GM23338 (cell line): ENCODE results near the gene NOX1. TPM values are rescaled to one million over a fixed set of nuclear protein-coding genes. Genes with fewer than 3 reads are reported as not detected.
"Not testable (repeated sequence)": the region's sequence is repeated elsewhere in the genome, so short reads cannot be mapped to it uniquely, and the experiment has no call there.

Experiments used
- ATAC-seq: fragments of 200-7000 bp; cut with Tn5 transposase; 3 replicates; pipeline ENCODE4 v1.9.1; 2020
- DNase-seq: peaks from one replicate; pipeline ENCODE4 v3.0.0-alpha.2; 2015; ENCODE audit warnings: low spot score
- H2AFZ ChIP-seq: fragments of 200-600 bp; sonication (generic); 2 replicates; pipeline ENCODE4 v1.8.0; 2016; ENCODE audit warnings: antibody characterized with exemption, mild to moderate bottlenecking, moderate library complexity
- H3F3A ChIP-seq: fragments of 200-600 bp; sonication (generic); replicated peaks from 2 replicates; pipeline ENCODE4 v1.8.0; 2017; ENCODE audit warnings: antibody characterized with exemption, mixed run types, low read depth
- H3K27ac ChIP-seq: fragments of 200-600 bp; sonication (generic); 2 replicates; pipeline ENCODE4 v1.6.1; 2016; ENCODE audit warnings: low read depth
- H3K27me3 ChIP-seq: fragments of 200-600 bp; sonication (generic); 2 replicates; pipeline ENCODE4 v1.8.0; 2016; ENCODE audit warnings: mild to moderate bottlenecking, mixed run types, moderate library complexity; ENCODE audit not compliant: insufficient read depth
- H3K36me3 ChIP-seq: fragments of 200-600 bp; sonication (generic); 2 replicates; pipeline ENCODE4 v1.8.0; 2016; ENCODE audit warnings: mild to moderate bottlenecking; ENCODE audit not compliant: insufficient read depth
- H3K4me1 ChIP-seq: fragments of 200-600 bp; sonication (generic); 2 replicates; pipeline ENCODE4 v1.8.0; 2016; ENCODE audit warnings: mild to moderate bottlenecking, moderate library complexity; ENCODE audit not compliant: insufficient read depth
- H3K4me2 ChIP-seq: fragments of 200-600 bp; sonication (generic); 2 replicates; pipeline ENCODE4 v1.7.1; 2017; ENCODE audit warnings: mixed run types
- H3K4me3 ChIP-seq: fragments of 200-600 bp; sonication (generic); 2 replicates; pipeline ENCODE4 v1.6.1; 2016; ENCODE audit warnings: mixed run types
- H3K79me2 ChIP-seq: fragments of 200-600 bp; sonication (generic); replicated peaks from 2 replicates; pipeline ENCODE4 v1.8.0; 2017; ENCODE audit warnings: mild to moderate bottlenecking; ENCODE audit not compliant: insufficient read depth
- H3K9me2 ChIP-seq: fragments of 200-600 bp; sonication (generic); 2 replicates; pipeline ENCODE4 v1.8.0; 2017; ENCODE audit not compliant: insufficient read depth
- H4K20me1 ChIP-seq: fragments of 200-600 bp; sonication (generic); replicated peaks from 2 replicates; pipeline ENCODE4 v1.8.0; 2017; ENCODE audit warnings: mild to moderate bottlenecking; ENCODE audit not compliant: insufficient read depth
- H3K27ac Mint-ChIP-seq: 2 replicates; pipeline ENCODE4 v1.8.0; 2020; ENCODE audit warnings: inconsistent platforms, mild to moderate bottlenecking, moderate library complexity, mixed read lengths
- H3K27me3 Mint-ChIP-seq: 3 replicates; pipeline ENCODE4 v1.8.0; 2022; ENCODE audit warnings: low read depth, mild to moderate bottlenecking, moderate library complexity, mixed read lengths, inconsistent platforms; ENCODE audit not compliant: insufficient read depth, poor library complexity
- H3K36me3 Mint-ChIP-seq: 3 replicates; pipeline ENCODE4 v1.8.0; 2021; ENCODE audit warnings: low read depth, mild to moderate bottlenecking, inconsistent platforms, moderate library complexity, mixed read lengths
- H3K4me1 Mint-ChIP-seq: 3 replicates; pipeline ENCODE4 v1.8.0; 2020; ENCODE audit warnings: mild to moderate bottlenecking, inconsistent platforms, mixed read lengths
- H3K4me3 Mint-ChIP-seq: 3 replicates; pipeline ENCODE4 v1.8.0; 2021; ENCODE audit warnings: moderate library complexity, mild to moderate bottlenecking, inconsistent platforms, mixed read lengths
- H3K9me3 Mint-ChIP-seq: 3 replicates; pipeline ENCODE4 v1.8.0; 2020; ENCODE audit warnings: moderate library complexity, mild to moderate bottlenecking, inconsistent platforms, mixed read lengths
- polyA plus RNA-seq: library from polyadenylated mRNA; unstranded; fragments of >200 nt; fragmentation: Nextera tagmentation; extraction: Ambion mirVana; gene quantifications from 2 replicates; pipeline ENCODE4 v1.2.1, GENCODE V29; 2016
- small RNA-seq: library from RNA; depleted of rRNA; stranded (forward); fragments of <200 nt; gene quantifications from one replicate; pipeline ENCODE3, GENCODE V24; 2014; ENCODE audit warnings: low replicate concordance
- total RNA-seq: library from RNA; depleted of rRNA; stranded (reverse); fragments of >200 nt; shearing (Covaris generic); gene quantifications from 2 replicates; pipeline ENCODE4 v1.2.3, GENCODE V29; 2014; rRNA removed

The NOX1 gene
- total and polyA plus RNA-seq, 2 experiments from 2014 or later, result 0.31 TPM; not detected in 1

- H3K4me3 ChIP-seq, H3K27me3 ChIP-seq, H3K36me3 Mint-ChIP-seq, H4K20me1 ChIP-seq, H3K9me2 ChIP-seq, H3K27me3 Mint-ChIP-seq, H2AFZ ChIP-seq, H3K4me2 ChIP-seq, H3F3A ChIP-seq, H3K9me3 Mint-ChIP-seq, DNase-seq, ATAC-seq, H3K27ac Mint-ChIP-seq, H3K27ac ChIP-seq, H3K79me2 ChIP-seq, H3K4me3 Mint-ChIP-seq, H3K36me3 ChIP-seq, H3K4me1 ChIP-seq: not testable (repeated sequence)
- H3K4me1 Mint-ChIP-seq, result peaks cover 12% of the 10 kb centered on the region; the same call in 2 of the 3 replicates
These were observed 77.8 kb downstream of the NOX1 start for GRCh38 chrX:100796371-100796770.

Small RNAs within 50 kb of the gene (small RNA-seq; reads per million reads assigned to genes)
- 0.37 reads per million, percentile 22 among the genes with 10 or more reads in this experiment for gene RF00411

Other genes with a start within 250 kb of the NOX1 start
- 55.6 and 63.1 TPM in 2 replicates for gene TSPAN6, start 237.6 kb downstream of the NOX1 start, total RNA-seq
- gene TSPAN6, start 237.6 kb downstream of the NOX1 start, polyA plus RNA-seq, result 67.5 and 75.3 TPM in 2 replicates
- gene SRPX2, start 230.2 kb downstream of the NOX1 start, total RNA-seq, result not detected in 2 replicates
- gene SRPX2, start 230.2 kb downstream of the NOX1 start, polyA plus RNA-seq, result not detected in 2 replicates
- 0.28 TPM in 1 of 2 replicates, not detected in the other for gene SYTL4, start 142.2 kb downstream of the NOX1 start, total RNA-seq
- gene SYTL4, start 142.2 kb downstream of the NOX1 start, polyA plus RNA-seq, result 0.85 TPM in 1 of 2 replicates, not detected in the other
- gene CSTF2, start 54.0 kb downstream of the NOX1 start, total RNA-seq, result 30.1 and 35.7 TPM in 2 replicates
- 24.4 and 25.8 TPM in 2 replicates for gene CSTF2, start 54.0 kb downstream of the NOX1 start, polyA plus RNA-seq
- gene XKRX, start 54.6 kb upstream of the NOX1 start, total RNA-seq, result 0.83 and 1.6 TPM in 2 replicates
- gene XKRX, start 54.6 kb upstream of the NOX1 start, polyA plus RNA-seq, result 0.16 and 0.19 TPM in 2 replicates
- not detected in 2 replicates for gene ARL13A, start 95.3 kb upstream of the NOX1 start, total RNA-seq
- not detected in 2 replicates for gene ARL13A, start 95.3 kb upstream of the NOX1 start, polyA plus RNA-seq
- gene TRMT2B, start 177.8 kb upstream of the NOX1 start, total RNA-seq, result 18.6 and 25.9 TPM in 2 replicates
- gene TRMT2B, start 177.8 kb upstream of the NOX1 start, polyA plus RNA-seq, result 5.4 and 6.5 TPM in 2 replicates
- gene TMEM35A, start 204.5 kb upstream of the NOX1 start, total RNA-seq, result 4.4 and 5.8 TPM in 2 replicates
- 4.2 and 4.3 TPM in 2 replicates for gene TMEM35A, start 204.5 kb upstream of the NOX1 start, polyA plus RNA-seq
- 30.8 and 41.3 TPM in 2 replicates for gene CENPI, start 223.8 kb upstream of the NOX1 start, total RNA-seq
- gene CENPI, start 223.8 kb upstream of the NOX1 start, polyA plus RNA-seq, result 5.2 and 7.2 TPM in 2 replicates